GM18868 (cell line): Measurements from ENCODE around the gene IRS2.

Experiments used
- ATAC-seq: cut with Tn5 transposase; IDR thresholded peaks from one replicate; pipeline ENCODE4 v1.9.1; 2021; ENCODE audit warnings: mild to moderate bottlenecking, moderate library complexity; ENCODE audit not compliant: unreplicated experiment

IRS2 gene

DNA sequence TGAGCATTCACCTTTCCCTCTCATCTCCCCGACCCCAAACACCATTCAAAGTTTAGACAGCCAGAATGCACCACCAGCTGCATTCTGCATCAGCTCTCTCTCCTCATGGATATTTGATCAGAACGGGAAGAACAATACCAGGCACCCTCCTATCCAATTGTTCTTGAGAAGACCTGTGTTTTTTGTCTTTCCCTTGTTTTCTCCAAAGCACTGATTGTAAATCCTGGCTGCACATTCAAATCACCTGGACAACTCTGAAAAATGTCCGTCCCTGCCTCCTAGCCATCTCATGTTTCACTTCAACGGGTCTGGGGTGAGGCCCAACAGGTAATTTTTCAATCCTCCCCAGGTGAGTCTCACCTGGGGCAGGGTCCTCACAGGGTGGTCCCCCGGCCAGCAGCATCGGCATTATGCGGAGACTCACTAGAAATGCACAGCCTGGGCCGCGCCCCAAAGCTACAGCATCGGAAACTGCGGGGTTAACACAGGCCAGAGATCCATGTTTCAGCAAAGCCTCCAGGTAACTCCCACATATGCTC lies 5.5 kb downstream of the IRS2 start:
- ATAC-seq, result no peak

- no peak for ATAC-seq
Measured at GRCh38 chr13:109779876-109780510, 6.4 kb downstream of the IRS2 start.

DNA sequence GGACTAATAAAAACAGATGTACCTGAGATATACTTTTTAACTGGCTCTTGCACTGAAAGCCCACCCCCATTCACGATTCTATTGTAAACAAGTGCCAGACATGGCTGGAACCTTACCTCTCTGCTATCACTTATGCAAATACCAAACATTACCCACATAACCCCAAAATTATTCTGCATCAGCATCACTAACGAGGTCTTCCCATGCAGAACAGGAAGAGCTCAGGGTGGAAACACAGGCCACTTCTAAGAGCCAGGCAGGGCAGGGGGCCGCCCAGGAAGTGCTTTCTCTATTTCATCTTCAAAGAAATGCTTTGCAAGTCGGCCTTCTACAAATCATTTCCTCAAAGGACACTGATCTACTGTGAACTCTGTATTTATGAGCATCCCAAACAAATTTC lies 7.3 kb downstream of the IRS2 start:
- ATAC-seq, result no peak

DNA sequence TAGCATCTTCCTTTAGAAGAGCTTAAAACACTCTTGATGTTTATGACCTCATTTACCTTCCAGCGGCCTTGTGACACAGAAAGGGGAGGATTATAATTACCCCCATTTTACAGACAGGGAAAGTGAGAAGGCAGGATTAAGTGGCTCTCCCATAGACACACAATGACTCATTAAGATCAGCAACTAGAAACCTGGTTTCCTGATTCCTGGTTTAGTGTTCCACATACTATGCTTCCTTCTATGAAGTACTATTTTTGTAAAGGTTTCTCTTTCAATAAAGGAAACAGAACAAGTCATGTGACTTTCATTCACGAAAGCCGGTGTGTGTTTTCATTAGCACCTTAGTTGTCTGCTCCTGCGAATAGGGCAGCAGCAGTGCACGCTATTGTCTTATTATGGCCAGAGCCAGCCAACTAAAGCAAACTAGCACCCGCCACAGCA lies 8.3 kb downstream of the IRS2 start:
- ATAC-seq, result no peak

GRCh38 chr13:109776575-109776974 lies 9.8 kb downstream of the IRS2 start:
- no peak for ATAC-seq

GRCh38 chr13:109773786-109774185 lies 12.6 kb downstream of the IRS2 start:
- no peak for ATAC-seq

DNA sequence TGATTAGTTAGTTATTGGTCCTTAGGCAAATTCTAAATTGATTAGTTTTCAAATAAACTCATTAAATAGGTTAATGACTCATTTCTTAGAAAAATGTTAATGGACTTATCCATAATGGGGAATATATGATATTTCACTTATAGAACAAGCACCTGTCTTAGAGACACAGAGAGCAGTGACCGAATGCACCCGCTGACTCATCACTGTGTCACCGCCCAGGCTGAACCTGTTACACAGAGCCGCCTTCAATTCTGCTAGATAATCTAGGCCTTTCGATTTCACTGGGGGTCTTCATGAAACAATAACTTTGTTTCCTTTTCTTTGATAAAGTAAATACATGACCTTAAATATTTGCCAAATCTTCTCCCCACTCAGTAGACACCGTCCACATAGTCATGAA lies 13.1 kb downstream of the IRS2 start:
- no peak for ATAC-seq

DNA sequence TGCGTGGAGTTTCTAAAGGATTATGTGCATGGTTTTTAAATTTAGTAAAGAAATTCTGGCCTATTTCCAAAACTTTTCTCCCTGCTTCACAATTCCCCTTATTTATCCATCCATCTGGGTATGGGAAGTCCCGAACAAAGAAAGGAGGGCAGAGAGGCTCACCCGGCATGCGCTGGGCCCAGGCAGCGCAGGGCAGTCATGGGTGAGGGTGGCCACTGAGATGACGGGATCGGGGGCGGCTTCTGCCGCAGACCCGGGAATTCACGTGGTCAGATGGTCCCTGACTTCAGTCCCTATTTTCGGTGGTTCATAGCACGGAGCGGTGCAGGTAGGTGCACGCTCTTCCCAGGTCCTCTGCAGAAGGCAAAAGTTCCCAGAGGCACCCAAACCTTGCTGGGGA lies 14.5 kb downstream of the IRS2 start:
- no peak for ATAC-seq

GRCh38 chr13:109770436-109770835 lies 15.9 kb downstream of the IRS2 start:
- ATAC-seq, result no peak

DNA sequence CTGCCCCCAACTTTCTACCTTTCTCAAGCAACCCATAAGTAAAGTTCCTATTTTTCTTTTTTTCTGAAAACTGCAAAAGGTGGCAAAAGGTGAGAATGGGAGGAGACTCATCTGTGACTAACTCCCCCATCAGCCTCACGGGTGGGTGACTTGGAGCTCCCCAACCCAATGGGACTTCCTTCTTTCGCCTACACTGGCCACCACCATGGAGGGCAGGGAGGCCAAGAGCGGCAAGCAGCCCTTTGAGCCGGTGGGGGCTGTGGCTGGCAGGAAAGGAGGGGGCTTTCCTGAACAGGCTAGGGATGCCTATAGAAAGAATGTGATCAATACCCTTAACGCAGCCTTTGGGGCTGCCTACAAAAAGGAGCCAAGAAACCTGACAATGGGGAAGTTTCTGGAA lies 16.5 kb downstream of the IRS2 start:
- no peak for ATAC-seq

DNA sequence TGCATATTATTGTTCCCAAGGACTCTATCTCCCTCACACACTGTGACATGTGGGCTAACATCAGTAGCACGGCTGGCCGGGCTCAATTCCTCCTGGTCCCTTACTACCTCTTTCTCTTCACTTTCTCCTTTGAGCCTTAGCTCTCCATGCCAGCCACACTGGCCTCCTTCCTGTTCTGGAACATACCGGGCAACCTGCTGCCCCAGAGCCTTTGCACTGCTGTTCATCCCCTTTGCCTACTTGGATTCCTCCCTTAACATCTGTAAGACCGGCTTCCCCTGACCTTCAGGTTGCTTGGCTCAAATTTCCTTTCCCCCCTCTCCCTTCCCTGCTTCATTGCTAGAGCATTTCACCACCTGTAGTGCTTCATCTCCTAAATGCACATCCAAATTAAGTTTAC lies 17.1 kb downstream of the IRS2 start:
- no peak for ATAC-seq

GRCh38 chr13:109768616-109769015 lies 17.8 kb downstream of the IRS2 start:
- ATAC-seq, result no peak

DNA sequence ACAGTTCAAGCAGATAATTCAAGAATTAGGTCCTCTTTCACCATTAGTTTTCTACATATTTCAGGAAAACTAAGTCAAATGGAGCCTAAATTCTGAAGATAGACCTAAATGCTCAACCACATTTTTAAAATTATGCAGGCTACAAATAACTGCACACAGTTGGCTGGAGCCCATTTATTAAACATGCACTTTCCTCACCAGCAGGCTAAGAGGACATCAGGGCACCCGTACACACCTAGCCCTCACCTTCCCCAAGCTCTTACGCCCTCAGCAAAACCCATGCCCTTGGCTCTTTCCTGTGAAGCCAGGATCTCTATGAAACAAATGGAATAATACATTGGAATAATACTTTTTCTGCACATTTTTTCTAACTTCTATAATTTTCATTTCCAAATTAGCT lies 18.2 kb downstream of the IRS2 start:
- ATAC-seq, result no peak

DNA sequence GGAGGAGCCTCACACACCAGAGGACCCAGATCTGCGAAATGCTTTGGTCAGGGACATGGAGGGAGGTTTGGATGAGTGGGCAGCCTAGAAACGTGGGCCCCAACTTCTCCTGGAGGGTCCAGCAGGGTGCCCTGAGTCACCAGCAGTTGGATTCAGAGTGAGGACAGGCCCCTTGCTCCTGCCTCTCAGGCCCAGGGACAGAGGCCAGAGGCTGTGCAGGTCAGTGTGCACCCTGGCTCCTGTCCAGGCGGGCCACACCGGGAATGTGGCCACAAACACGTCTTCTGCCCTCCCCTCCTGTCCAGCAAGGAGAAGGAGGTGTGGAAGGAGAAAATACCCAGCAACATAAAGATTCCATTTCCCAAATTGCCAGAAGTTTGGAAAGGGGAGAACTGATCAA lies 19.4 kb downstream of the IRS2 start:
- ATAC-seq, result no peak

GRCh38 chr13:109764470-109765291 lies 21.7 kb downstream of the IRS2 start:
- no peak for ATAC-seq

GRCh38 chr13:109764045-109764444 lies 22.3 kb downstream of the IRS2 start:
- no peak for ATAC-seq

DNA sequence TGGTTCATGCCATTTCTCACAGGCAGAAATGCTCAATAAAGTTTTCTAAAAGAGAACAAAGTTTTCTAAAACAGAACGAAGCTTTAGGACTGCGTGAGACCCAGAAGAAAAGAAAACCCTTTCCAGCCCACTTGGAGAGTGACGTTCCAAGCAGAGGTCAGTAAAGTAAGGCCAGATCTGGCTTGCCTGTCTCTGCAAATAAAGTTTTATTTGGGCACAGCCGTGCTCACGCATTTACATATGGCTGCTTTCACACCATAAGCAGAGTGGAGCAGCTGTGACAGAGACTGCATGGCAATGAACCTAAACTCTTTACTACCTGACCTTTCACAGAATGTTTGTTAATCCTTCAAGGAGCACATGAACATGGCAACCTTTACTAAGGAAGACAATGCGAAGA lies 23.6 kb downstream of the IRS2 start:
- no peak for ATAC-seq

DNA sequence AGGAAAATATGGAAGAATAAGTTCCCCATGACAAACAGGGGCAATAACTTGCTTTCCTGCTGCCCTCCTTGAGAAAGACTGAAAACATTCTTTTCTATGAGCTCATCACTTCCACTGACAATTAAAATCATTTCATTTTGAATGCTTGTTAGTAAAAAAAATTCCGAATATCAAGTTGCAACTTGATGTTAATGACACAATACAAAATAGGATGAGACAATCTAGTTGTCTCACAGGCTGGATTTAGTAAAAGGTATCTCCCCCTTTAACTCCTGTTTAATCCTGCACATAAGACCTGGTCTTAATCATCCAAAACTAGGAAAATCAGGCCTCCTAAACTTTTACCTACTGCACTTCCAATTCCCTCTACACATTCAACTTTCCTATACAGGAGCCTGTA lies 24.7 kb downstream of the IRS2 start:
- ATAC-seq, result no peak

- no peak for ATAC-seq
Measured at GRCh38 chr13:109760951-109761350, 25.4 kb downstream of the IRS2 start.

DNA sequence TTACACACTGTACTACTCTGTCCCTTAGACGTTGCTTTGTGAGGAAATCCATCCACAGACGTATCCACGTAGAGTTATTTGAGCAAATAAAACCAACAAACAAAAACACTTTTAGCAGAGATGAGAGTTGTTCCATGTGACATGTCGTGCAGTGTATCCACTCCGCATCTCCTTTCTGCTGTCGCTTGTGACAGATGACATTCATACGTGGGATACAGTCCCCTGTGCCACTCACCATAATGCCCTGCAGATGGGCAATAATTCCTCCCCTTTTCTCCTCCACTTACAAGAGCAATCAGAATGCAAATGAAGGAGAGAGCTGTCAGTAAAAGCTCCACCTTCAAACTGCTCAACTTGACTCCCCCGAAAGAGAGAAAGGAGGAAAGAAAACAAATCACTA lies 26.0 kb downstream of the IRS2 start:
- no peak for ATAC-seq

DNA sequence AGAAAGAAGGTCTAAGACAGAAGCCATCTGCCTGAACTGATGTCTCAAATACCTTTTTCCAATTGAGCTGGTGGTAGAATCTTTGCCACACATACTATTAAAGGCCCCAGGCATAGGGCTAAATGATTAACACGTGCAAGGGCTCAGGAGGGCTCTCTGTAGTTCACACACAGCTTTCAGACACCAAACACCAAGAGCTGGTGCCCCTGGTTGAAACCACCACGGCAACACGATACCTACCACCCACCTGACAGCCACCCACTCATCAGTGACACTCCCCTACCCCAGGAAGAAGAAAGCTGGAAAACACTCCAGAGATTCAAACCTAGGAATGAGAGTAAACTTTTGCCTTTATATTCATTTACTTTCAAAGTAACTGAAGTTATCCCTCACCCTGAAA lies 26.8 kb downstream of the IRS2 start:
- no peak for ATAC-seq

DNA sequence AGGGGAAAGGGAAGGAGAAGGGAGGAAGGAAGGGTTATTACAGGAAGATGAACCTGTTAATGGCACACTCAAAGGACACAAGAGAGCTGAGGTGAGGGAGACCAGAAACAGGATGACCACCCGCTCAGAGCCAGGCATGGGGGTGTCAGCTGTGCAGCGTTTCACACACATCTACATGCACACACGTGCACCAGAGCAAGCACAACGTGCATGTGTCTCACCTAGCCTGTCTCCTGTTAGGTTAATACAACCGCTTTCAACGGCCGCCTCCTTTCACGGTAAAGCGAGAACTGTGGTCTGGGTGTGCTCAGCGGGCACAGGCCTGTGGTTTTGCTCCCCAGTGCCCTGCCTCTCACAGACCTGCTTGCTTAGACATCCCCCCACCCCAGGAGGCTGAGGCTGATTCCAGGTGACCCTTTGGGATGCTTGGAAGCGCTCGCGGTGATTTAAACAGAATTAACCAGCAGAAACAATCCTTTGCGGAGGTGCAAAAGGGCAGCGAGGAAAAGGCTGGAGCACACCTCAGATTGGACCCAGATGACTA lies 27.4 kb downstream of the IRS2 start:
- no peak for ATAC-seq
